Sigmoid colon (tissue), 7 donors: Measurements from ENCODE around the gene DDX20. TPM values are rescaled to one million over a fixed set of nuclear protein-coding genes. Genes with fewer than 3 reads are reported as not detected.

Experiments used
- DNase-seq: peaks from one replicate; pipeline ENCODE4 v3.0.0-alpha.2; 2019
- H3K27ac ChIP-seq, 4 donors: fragments of 200-600 bp; sonication (generic); one replicate each; pipeline ENCODE4 v1.5.1; 2016 to 2019; ENCODE audit warnings: mild to moderate bottlenecking in 1 of 4
- H3K27me3 ChIP-seq, 3 donors: fragments of 200-600 bp; sonication (generic); one replicate each; pipeline ENCODE4 v1.5.1; 2019; ENCODE audit warnings: mild to moderate bottlenecking in 1 of 3
- H3K36me3 ChIP-seq, 4 donors: fragments of 200-600 bp; sonication (generic); one replicate each; pipeline ENCODE4 v1.5.1; 2016 to 2019
- H3K4me1 ChIP-seq, 4 donors: fragments of 200-600 bp; sonication (generic); one replicate each; pipeline ENCODE4 v1.5.1; 2017 to 2019
- H3K4me3 ChIP-seq, 4 donors: fragments of 200-600 bp; sonication (generic); one replicate each; pipeline ENCODE4 v1.5.1; 2017 to 2019; ENCODE audit warnings: mild to moderate bottlenecking in 2 of 4, moderate library complexity in 1 of 4
- H3K9me3 ChIP-seq, 4 donors: fragments of 200-600 bp in 3 of 4; sonication (generic) in 3 of 4; one replicate each; pipeline versions ENCODE4 v1.5.1 to v1.6.1; 2013 to 2019
- CTCF ChIP-seq, 4 experiments: fragments of 450-650 bp in 3 of 4; fragments of 200-600 bp in 1 of 4; IDR thresholded peaks; one replicate each; pipeline ENCODE4 v1.5.1; 2016 to 2019; ENCODE audit warnings: antibody characterized with exemption in 4 of 4, mild to moderate bottlenecking in 3 of 4, moderate library complexity in 2 of 4
- EP300 ChIP-seq, 4 donors: sonication (generic); formaldehyde crosslinking; IDR thresholded peaks; one replicate each; pipeline ENCODE4 v1.6.1; 2017; ENCODE audit warnings: antibody characterized with exemption in 4 of 4
- POLR2A ChIP-seq, 2 donors: fragments of 450-650 bp; IDR thresholded peaks; one replicate each; pipeline ENCODE4 v1.6.1; 2016; ENCODE audit warnings: antibody characterized with exemption in 2 of 2, mild to moderate bottlenecking in 2 of 2, moderate library complexity in 2 of 2
- POLR2AphosphoS5 ChIP-seq, 4 donors: sonication (generic); formaldehyde crosslinking; IDR thresholded peaks; one replicate each; pipeline ENCODE4 v1.6.1; 2017; ENCODE audit warnings: antibody characterized with exemption in 4 of 4
- WGBS, 2 donors: extraction: QIAGEN DNeasy Blood & Tissue Kit; methylation state at CpG; one replicate each; pipeline ENCODE4 v1.1.7; 2013; 5-methylcytosine and 5-hydroxymethylcytosine counted together
- intact Hi-C: fragments of 100-400 bp; cut with DNase I; formaldehyde crosslinking; loops from one replicate; pipeline ENCODE4 v1.15.1; 2023
- polyA plus RNA-seq, 3 donors: library from polyadenylated mRNA; stranded (reverse); fragments of 200-250 nt; gene quantifications; one replicate each; pipeline ENCODE4 v1.2.3, GENCODE V29; 2013
- total RNA-seq, 4 donors: library from RNA; depleted of rRNA; stranded (reverse); fragments of >200 nt; gene quantifications; one replicate each; pipeline ENCODE4 v1.1.0, GENCODE V29; 2016
- donor health status: healthy with polysubstance abuse.
- donor health status: Bipolar disorder and iron deficiency.
- donor health status: healthy.

The DDX20 gene
- total and polyA plus RNA-seq, 7 donors: 2.3 to 30.9 (median 18.7) TPM

- DNase-seq: no peak
- no peaks in the 10 kb centered on the region for H3K27me3 ChIP-seq
- H3K27ac ChIP-seq: peak overlapping the region in 2 of 4 donors; percentile 11 to 19
- 78 to 79% methylated on average over 7 of the region's 7 CpGs for WGBS, 2 donors
- TF ChIP-seq POLR2A (IDR thresholded peaks at IDR 0.05) (no peak), POLR2AphosphoS5 (IDR thresholded peaks at IDR 0.05) (peak in 1 of 4 donors; percentile 6), CTCF (IDR thresholded peaks at IDR 0.05) (no peak)
- no peaks in the 10 kb centered on the region for H3K9me3 ChIP-seq
- intact Hi-C loops: no loop called here
- peaks cover 0 to 10% (median 0%) of the 10 kb centered on the region in 4 donors for H3K36me3 ChIP-seq
- peaks cover 0 to 37% (median 31%) of the 10 kb centered on the region in 4 donors for H3K4me1 ChIP-seq
- no peak overlapping the region for H3K4me3 ChIP-seq
Observed at GRCh38 chr1:111720274-111720976, 35.3 kb upstream of the DDX20 start.

- Histone ChIP-seq H3K36me3 (peaks cover 0 to 10% (median 0%) of the 10 kb centered on the region in 4 donors), H3K4me1 (peaks cover 0 to 38% (median 32%) of the 10 kb centered on the region in 4 donors), H3K4me3 (no peak overlapping the region), H3K9me3 (no peaks in the 10 kb centered on the region), H3K27me3 (no peaks in the 10 kb centered on the region), H3K27ac (peak overlapping the region in 1 of 4 donors; percentile 19)
- no peak for TF ChIP-seq CTCF (IDR thresholded peaks at IDR 0.05)
- no peak for TF ChIP-seq EP300 (IDR thresholded peaks at IDR 0.05)
- TF ChIP-seq POLR2AphosphoS5 (IDR thresholded peaks at IDR 0.05): peak in 2 of 4 donors; percentile 4 to 39
- no peak for TF ChIP-seq POLR2A (IDR thresholded peaks at IDR 0.05)
- no peak for DNase-seq
- WGBS, 2 donors: 75 to 79% methylated on average over 10 of the region's 10 CpGs
- intact Hi-C loops: no loop called here
Observed at GRCh38 chr1:111720977-111721786, 34.5 kb upstream of the DDX20 start.

GRCh38 chr1:111723091-111723806 lies 32.5 kb upstream of the DDX20 start:
- no peak for DNase-seq
- Histone ChIP-seq H3K36me3 (peaks cover 0 to 12% (median 0%) of the 10 kb centered on the region in 4 donors), H3K4me3 (no peak overlapping the region), H3K9me3 (no peaks in the 10 kb centered on the region), H3K27ac (no peak overlapping the region), H3K4me1 (peaks cover 0 to 38% (median 32%) of the 10 kb centered on the region in 4 donors), H3K27me3 (no peaks in the 10 kb centered on the region)
- WGBS, 2 donors: 71 to 79% methylated on average over 7 of the region's 7 CpGs
- intact Hi-C loops: no loop called here
- TF ChIP-seq POLR2AphosphoS5 (IDR thresholded peaks at IDR 0.05) (peak in 2 of 4 donors; percentile 11 to 34), EP300 (IDR thresholded peaks at IDR 0.05) (no peak), POLR2A (IDR thresholded peaks at IDR 0.05) (no peak), CTCF (IDR thresholded peaks at IDR 0.05) (no peak)

GRCh38 chr1:111723871-111724270 lies 31.8 kb upstream of the DDX20 start:
- peaks cover 0 to 12% (median 0%) of the 10 kb centered on the region in 4 donors for H3K36me3 ChIP-seq
- H3K27me3 ChIP-seq: no peaks in the 10 kb centered on the region
- intact Hi-C loops: no loop called here
- 38 to 65% methylated on average over 1 of the region's 1 CpG for WGBS, 2 donors
- TF ChIP-seq POLR2AphosphoS5 (IDR thresholded peaks at IDR 0.05): peak in 1 of 4 donors; percentile 21
- no peak for TF ChIP-seq CTCF (IDR thresholded peaks at IDR 0.05)
- H3K4me1 ChIP-seq: peaks cover 0 to 38% (median 32%) of the 10 kb centered on the region in 4 donors
- no peak overlapping the region for H3K27ac ChIP-seq
- no peak overlapping the region for H3K4me3 ChIP-seq
- H3K9me3 ChIP-seq: no peaks in the 10 kb centered on the region
- no peak for DNase-seq
